22Rv1 (cell line): Measurements from ENCODE around the gene EVI5L.

ENCODE experiments used
- CTCF ChIP-seq: fragments of 450-650 bp; IDR thresholded peaks from 2 replicates; pipeline ENCODE4 v1.5.1; 2017; ENCODE audit warnings: mild to moderate bottlenecking
- ZFX ChIP-seq: fragments of 450-650 bp; IDR thresholded peaks from 2 replicates; pipeline ENCODE4 v1.6.1; 2017; ENCODE audit warnings: antibody characterized with exemption, borderline replicate concordance

GRCh38 chr19:7822910-7823515 lies 7.0 kb upstream of the EVI5L start:
- TF ChIP-seq CTCF (no peak), ZFX (no peak)
